GM13977 (cell line): Measurements from ENCODE around the gene MUCL3.

Experiments used
- DNase-seq: peaks from one replicate; pipeline ENCODE4 v3.0.0; 2012; ENCODE audit warnings: low spot score
- in situ Hi-C: fragments of 300-500 bp; cut with MboI; formaldehyde crosslinking; loops from one replicate; pipeline ENCODE4 v1.12.0; 2022; ENCODE audit warnings: low sequenced_read_pairs, low pct_unique_long_range_greater_than_20kb, mixed read lengths, inconsistent platforms; ENCODE audit not compliant: unreplicated experiment
- TF ChIP-seq, protein P1 (sequence below): IDR thresholded peaks from 2 replicates; pipeline ENCODE4 v1.5.1; 2012; ENCODE audit warnings: mild to moderate bottlenecking, control low read depth; ENCODE audit not compliant: insufficient read depth; ENCODE audit errors: extremely low read depth, missing control alignments

Gene MUCL3

DNA sequence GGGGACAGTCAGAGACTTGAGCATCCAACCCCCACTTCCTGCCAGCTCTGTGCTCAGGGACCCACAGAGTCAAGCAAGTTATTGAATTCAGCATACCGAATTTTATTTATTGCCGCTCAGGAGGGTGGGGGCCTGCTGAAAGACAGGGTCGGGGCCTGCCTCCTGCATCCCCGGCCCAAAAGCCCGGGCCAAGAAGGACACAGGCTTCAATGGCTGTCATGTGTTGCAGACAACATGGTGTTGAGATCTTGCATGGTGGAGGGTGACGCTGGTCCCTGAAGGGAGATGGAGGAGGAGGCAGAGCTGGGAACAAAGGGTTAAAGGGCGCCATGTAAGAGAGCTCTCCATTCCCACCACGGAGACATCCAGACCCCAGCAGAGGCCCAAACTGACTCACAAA is 9.5 kb upstream of the MUCL3 start:
- in situ Hi-C loops, result no loop called here
- no peak for DNase-seq
- TF ChIP-seq, protein P1, sequence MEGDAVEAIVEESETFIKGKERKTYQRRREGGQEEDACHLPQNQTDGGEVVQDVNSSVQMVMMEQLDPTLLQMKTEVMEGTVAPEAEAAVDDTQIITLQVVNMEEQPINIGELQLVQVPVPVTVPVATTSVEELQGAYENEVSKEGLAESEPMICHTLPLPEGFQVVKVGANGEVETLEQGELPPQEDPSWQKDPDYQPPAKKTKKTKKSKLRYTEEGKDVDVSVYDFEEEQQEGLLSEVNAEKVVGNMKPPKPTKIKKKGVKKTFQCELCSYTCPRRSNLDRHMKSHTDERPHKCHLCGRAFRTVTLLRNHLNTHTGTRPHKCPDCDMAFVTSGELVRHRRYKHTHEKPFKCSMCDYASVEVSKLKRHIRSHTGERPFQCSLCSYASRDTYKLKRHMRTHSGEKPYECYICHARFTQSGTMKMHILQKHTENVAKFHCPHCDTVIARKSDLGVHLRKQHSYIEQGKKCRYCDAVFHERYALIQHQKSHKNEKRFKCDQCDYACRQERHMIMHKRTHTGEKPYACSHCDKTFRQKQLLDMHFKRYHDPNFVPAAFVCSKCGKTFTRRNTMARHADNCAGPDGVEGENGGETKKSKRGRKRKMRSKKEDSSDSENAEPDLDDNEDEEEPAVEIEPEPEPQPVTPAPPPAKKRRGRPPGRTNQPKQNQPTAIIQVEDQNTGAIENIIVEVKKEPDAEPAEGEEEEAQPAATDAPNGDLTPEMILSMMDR, result no peak

DNA sequence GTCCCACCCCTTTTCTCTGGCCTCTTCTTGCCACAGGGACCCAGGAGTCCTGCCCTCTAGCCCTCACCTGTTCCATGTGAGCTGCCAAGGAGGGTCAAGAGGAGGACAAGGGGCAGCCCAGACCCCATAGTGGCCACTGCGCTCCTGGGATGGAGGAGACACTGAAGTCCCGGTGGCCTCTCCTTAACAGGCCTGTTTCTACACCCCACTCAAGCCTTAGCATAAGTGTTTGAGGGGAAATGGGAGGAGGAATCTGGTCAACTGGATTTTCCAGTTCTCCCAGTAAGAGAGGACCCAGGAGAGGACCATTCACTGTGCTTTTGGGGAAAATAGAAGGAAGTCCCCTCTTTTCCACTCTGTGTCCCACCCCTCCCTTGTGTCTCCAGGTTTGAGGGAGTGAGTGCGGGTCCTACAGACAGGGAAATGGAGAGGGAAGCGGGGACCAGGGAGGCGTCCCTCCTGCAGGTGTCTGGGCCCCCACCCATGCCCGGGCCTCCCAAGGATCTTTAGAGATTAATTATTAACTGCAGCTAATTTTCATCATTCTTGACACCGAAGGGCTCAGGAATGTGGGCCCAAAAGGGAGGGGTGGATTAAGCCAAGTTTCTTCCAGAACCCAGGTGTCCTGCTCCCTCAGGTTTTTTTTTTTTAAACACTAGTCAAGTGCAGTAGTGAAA is 8.7 kb upstream of the MUCL3 start, which contains the start of gene SFTA2:
Gene SFTA2 (minus strand): TSS at position 202 of the 677 bp plus-strand sequence. CDS start 74 bp downstream, at position 128.
- in situ Hi-C loops, result no loop called here
- DNase-seq, result no peak
- TF ChIP-seq, protein P1, result no peak

DNA sequence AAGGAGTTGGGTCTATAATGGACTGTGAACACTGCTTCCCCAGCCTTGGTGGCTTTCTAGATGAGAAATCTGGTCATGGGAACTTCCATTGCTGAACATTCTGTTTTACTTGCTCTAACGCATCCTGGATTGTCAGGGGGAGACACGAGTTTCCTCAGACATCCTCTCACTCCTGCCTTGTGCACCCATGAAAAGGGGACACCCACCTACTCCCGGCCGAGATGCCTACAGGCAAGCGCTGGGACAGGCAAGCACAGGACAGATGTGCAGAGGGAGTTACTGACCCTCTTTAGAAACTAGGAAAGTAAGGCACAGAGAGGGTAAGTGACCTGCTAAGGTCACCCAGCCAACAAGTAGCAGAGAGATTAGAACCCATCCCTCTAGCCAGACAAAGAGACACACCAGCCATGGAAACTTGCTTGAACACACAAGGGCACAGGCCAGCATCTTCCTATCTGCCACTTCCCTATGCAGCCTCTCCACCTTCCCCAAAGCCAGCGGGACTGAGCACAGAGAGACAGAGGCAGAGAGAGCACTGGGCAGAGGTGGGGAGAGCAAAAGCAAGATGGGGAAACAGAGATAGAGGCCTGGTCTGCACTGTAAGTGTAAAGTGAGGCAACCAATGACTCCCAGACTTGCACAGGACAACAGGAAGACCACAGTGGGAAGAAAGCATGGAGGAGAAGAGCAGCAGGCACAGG is 8.0 kb upstream of the MUCL3 start:
- DNase-seq, result no peak
- in situ Hi-C loops, result no loop called here
- TF ChIP-seq, protein P1, result no peak

DNA sequence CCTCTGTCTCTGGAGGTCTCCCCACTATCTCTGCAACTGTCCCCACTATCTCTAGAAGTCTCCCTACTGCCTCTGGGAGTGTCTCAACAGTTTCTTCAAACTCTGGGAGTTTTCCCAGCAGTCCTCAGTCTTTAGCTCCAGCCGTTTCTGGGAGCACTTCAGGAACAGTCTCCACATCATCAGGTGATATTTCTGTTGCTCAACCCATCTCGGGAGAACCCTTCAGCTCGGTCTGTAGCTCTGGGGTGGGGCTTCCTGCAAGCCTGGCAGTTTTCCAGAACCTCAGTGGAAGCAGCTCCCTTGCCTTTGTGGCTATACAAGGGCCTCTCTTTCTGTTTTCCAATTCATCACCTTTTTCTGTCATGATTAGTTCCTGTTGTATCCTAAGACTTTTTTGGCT is 5.8 kb upstream of the MUCL3 start:
- DNase-seq, result no peak
- TF ChIP-seq, protein P1, result no peak
- in situ Hi-C loops, result no loop called here

- TF ChIP-seq, protein P1, result no peak
- in situ Hi-C loops, result no loop called here
- DNase-seq, result no peak
Measured at GRCh38 chr6:30937265-30937664, 3.5 kb upstream of the MUCL3 start.

DNA sequence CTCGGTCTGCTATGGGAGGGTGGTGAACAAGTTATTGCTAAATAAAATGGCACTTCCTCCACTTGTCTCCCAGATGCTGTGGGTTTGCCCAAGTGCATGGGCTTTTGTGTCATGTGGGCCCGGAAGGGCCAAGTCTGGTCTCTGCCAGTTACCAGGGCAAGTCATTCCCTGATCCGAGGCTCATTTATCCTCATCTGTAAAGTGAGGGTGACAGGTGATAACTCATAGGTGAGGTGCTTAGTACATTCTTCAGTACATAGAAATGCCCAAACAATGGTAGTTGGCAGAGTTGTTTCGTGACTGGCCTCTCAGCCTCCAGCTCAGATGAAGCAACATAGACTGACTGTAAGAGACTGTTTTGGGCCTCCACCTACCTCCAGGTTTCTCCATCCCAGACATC is 2.0 kb upstream of the MUCL3 start:
- TF ChIP-seq, protein P1, result no peak
- in situ Hi-C loops, result no loop called here
- DNase-seq, result no peak
